Ecto neural progenitor cell (in vitro differentiated cells): ENCODE measurements around the gene APP.

ENCODE experiments used
- DNase-seq: peaks from one replicate; pipeline ENCODE4 v3.0.0-alpha.2; 2018; ENCODE audit warnings: low spot score

Gene APP

GRCh38 chr21:25901330-25901979 lies 269.1 kb downstream of the APP start:
- no peak for DNase-seq

DNA sequence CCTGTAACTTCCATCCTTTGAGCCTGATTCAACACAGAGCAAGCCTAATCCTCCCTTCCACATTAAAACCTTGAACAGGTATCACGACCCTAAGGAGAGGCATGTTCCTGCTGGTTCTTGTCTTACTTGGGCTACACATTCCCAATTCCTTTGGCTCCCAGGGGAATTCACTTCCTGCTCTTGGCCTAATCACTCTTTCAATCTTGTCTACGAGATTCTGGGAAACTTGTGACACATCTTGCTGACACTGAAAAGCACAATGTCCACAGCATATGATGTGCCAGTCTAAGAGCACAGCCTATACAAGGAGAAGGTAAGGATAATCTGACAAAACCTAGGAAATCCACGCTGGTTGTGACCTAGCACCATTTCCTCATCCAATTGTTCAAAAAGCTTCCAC lies 271.9 kb downstream of the APP start:
- DNase-seq = no peak

- DNase-seq = no peak
Measured at GRCh38 chr21:25897383-25897782, 273.2 kb downstream of the APP start.

- DNase-seq = no peak
Measured at GRCh38 chr21:25896501-25897056, 274.0 kb downstream of the APP start.

DNA sequence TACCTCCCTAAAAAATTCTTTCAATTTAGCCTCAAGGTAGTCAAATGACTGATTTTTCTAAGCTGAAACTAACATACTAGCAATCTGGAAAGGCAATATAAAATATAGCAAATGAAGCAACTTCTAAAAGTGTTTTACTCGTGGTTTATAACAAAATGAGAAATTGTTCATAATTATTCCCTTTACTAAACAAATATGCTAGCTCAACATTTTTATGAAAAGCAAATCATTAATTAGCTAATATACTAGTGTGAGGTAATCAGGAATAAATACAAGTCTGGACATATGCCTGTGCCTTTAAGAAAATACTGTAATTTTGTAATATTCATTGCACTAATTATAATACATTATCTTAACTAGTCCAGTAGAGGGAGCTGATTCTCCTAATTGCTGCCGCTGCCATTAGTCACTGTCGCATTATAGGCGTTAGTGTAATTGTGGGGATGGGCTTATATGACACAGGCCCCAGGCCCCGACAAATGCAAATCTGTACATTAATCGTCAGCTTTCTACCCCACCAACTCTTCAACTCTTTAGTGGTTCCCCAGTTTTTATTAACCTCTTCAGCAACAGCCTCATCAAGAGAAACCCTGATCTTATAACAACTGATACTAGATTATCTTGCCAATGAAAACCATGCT lies 274.9 kb downstream of the APP start:
- DNase-seq = no peak

- no peak for DNase-seq
Measured at GRCh38 chr21:25893191-25893590, 277.4 kb downstream of the APP start.

GRCh38 chr21:25891596-25891995 lies 279.0 kb downstream of the APP start:
- DNase-seq = no peak

DNA sequence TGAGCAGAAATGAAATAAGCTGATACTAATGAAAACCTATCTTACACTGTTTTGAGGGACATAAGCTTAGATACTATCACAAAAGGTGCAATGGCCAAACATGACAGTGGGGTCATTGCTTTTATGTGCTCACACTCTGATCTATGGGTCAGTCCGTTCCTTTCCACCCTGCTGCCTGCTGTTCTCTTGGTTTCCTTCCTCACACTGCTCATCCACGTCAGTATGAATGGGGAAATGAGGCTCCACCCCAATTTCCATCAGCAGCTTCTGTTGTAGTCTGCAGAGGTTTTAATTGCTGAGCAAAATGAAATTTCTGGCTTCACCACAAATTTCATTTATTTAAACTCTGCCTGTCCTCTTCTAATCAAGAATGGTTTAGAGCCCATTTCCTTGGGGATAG lies 280.6 kb downstream of the APP start:
- no peak for DNase-seq

DNA sequence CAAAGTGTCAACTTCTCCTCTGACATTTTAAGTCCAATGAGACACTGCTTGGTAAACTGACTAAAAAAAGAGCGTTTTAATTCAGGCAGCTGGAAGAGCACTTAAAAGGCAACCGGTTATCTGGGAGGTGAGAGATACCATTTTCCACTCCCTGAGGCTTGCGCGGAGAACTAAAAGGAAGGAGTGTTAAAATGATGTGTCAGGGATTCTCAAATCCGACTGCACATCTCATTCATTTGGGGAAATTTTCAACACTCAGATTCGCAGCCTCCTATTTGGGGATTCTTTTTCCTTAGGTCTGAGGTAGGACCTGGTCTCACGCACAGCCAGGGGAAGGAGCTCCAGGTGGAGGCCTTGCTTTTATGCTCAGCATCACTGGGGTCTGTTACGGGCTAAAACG lies 281.9 kb downstream of the APP start:
- DNase-seq = no peak

- DNase-seq = no peak
Measured at GRCh38 chr21:25887646-25888306, 282.8 kb downstream of the APP start.

DNA sequence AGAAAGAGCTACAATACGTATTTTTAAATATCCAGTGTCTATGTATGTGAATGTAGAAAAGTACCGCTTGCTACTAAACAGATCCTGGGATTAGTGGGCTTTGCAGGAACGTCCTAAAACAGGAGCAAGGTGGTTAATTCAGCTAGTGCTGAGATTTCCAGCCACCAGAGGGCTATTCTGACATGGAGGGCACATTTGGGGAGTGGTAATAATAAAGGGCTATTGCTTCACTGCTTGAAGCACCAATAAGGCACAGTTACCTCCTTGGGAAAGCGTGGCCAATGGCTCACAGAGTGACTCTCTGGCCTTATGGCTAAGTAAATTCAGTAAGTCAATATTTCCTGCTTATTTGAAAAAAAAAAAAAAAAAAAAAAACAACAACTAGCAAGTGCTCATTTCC lies 283.4 kb downstream of the APP start:
- no peak for DNase-seq

GRCh38 chr21:25885880-25886279 lies 284.7 kb downstream of the APP start:
- no peak for DNase-seq

- DNase-seq = no peak
Measured at GRCh38 chr21:25885405-25885804, 285.2 kb downstream of the APP start.

GRCh38 chr21:25884311-25884710 lies 286.3 kb downstream of the APP start:
- DNase-seq = no peak

DNA sequence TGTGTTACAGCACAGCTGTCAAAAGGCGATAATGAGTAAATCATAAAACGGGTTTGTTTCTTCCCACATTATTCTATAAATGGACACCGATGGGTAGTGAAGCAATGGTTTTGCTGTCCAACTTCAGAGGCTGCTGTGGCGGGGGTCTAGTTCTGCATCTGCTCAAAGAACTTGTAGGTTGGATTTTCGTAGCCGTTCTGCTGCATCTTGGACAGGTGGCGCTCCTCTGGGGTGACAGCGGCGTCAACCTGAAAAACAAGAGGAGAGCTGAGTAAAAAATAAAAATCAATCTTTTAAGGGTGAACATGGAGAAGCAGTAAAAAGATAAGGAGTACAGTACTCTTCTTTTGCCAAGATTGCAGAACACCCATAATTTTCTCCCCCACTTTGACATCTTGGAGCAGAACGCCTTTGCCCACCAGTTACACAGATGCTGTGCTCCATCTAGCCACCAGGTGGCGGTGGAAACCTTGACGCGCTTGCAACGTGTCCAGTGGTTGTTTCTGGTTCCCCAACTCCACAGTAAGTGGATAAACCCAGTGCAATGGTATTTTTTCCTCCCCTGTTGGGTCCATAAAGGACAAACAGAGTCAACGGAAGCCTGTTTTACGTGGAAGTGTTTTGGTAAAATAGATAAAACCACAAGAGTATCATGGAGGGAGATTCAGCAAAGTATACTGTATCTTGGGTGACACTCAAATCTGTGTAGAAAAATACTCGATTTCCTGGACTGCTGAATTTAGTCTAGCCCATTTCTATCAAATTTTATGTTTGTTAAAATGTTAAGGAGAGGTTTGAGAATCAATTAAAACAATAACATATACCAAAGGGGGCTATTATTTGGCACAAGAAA lies 288.8 kb downstream of the APP start:
- peak; percentile 59 for DNase-seq

DNA sequence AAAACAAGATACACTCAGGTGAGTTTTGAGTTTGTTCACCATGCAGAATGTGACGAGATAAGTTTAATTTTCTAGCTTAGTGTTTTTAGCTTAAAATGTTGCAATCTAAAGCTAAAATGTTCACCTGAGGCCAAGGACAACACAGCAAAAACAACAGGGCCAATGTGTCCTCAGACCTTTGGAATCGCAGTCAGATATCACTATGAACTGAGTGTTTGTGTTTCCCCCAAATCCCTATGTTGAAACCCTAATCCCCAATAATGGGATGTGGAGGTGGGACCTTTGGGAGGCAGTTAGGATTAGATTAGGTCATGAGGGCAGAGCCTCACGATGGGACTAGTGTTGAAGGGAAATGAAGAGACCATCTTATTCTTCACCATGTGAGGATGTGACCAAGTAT lies 291.4 kb downstream of the APP start:
- DNase-seq = no peak

DNA sequence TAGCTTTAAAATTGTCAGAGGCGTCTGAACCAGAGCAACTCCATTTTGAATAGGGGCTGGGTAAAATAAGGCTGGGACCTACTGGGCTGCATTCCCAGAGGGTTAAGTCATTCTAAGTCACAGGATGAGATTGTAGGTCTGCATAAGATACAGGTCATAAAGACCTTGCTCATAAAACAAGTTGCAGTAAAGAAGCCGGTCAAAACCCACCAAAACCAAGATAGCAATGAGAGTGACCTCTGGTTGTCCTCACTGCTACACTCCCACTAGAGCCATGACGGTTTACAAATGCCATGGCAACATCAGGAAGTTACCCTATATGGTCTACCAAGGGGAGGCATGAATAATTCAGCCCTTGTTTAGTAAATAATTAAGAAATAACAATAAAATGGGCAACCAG lies 292.2 kb downstream of the APP start:
- DNase-seq = no peak

GRCh38 chr21:25872271-25872670 lies 298.3 kb downstream of the APP start:
- no peak for DNase-seq

GRCh38 chr21:25871566-25871965 lies 299.0 kb downstream of the APP start:
- DNase-seq = no peak

GRCh38 chr21:25870084-25870483 lies 300.5 kb downstream of the APP start:
- DNase-seq = no peak

DNA sequence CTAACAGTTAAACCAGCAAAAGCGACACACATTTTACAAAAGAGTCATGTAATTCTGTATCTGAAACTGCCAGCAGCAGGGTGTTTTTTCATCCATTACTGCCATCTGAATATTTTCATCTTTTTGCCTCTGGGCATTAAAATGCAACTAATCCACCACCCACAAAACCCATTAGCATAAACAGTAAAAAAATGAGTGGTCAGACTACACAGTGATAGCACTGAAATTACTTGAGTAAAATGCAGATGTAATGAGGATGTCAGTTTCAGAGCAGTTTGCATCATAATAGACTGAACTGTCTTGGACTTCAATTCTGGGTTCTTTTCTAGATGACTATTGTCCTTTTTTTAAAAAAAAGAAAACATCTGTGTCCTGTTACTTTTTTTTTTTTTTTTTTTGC lies 303.5 kb downstream of the APP start:
- DNase-seq = no peak

DNA sequence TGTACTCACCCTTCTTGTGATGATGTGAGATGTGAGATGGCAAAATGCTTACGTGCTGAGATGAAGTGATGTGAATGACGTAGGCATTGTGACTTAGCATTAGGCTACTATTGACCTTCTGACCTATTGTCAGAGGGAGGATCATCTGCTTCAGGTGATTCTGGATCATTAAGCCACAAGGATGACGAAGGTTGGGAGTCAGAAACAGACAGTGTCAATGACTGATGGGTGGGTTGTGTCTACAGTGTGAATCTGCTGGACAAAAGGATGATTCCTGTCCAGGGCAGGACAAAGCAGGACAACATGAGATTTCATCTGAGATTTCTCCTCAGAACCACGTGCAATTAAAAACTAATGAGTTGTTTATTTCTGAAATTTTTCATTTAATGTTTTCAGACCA lies 306.8 kb downstream of the APP start:
- DNase-seq = no peak
